NOMO-1 (cell line): Measurements from ENCODE around the gene HSPA1A.
A peak's percentile ranks its signal among the peaks of the same experiment; 100 is the strongest.
"Not testable (repeated sequence)": the region's sequence is repeated elsewhere in the genome, so short reads cannot be mapped to it uniquely, and the experiment has no call there.

Source experiments
- DNase-seq, 2 experiments: peaks; one replicate each; lab custom pipeline; 2025; ENCODE audit not compliant: unreplicated experiment in 2 of 2; lab: John Stamatoyannopoulos, UW

HSPA1A gene

GRCh38 chr6:31831350-31832215, 16.2 kb downstream of the HSPA1A start:
- DNase-seq = peak in 1 of 2 experiments; percentile 35

GRCh38 chr6:31834367-31835250, 19.3 kb downstream of the HSPA1A start:
- peak; percentile 80 to 86 for DNase-seq

GRCh38 chr6:31836047-31836473, 20.7 kb downstream of the HSPA1A start:
- no peak for DNase-seq

- DNase-seq = peak in 1 of 2 experiments; percentile 41
These were observed 21.4 kb downstream of the HSPA1A start for GRCh38 chr6:31836474-31837368.

DNA sequence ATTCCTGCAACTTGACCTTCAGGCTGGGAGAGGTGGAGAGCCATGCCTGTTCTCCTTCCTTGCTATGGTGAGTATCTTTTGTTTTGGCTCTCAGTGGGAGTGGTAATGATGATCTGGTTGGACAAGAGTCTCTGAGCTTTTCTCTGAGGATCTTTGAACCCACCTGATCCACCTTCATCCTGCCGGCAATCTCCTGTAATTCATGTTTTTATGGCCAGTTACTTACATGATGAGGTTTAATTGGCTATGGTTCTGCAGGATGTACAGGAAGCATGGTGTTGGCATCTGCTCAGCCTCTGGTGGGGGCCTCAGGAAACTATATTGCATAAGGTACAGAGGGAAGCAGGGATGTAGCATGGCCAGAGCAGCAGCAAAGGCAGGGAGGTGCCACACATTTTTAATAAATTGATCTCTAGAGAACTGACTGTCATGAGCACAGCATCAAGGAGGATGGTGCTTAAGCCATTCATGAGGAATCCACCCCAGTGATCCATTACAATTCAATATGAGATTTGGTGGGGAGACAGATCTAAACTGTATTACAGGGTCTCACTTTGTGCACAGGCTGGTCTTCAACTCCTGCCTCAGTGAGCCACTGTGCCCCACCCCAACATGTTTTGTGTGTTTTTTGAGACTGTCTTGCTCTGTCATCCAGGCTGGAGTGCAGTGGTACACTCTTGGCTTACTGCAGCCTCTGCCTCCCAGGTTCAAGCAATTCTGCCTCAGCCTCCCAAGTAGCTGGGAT, 22.2 kb downstream of the HSPA1A start:
- DNase-seq = no peak

DNA sequence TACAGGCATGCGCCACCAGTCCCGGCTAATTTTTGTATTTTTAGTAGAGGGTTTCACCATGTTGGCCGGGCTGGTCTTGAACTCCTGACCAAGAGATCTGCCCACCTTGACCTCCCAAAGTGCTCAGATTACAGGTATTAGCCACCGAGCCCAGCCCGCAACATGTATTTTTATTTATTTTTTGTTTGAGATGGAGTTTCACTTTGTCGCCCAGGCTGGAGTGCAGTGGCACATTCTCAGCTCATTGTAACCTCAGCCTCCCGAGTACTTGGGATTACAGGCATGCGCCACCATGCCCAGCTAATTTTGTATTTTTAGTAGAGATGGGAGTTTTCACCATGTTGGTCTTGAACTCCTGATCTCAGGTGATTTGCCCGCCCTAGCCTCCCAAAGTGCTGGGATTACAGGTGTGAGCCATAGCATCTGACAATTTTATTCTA, 22.8 kb downstream of the HSPA1A start:
- not testable (repeated sequence) for DNase-seq

GRCh38 chr6:31838968-31839367, 23.6 kb downstream of the HSPA1A start:
- no peak for DNase-seq

- DNase-seq = not testable (repeated sequence)
These were observed 24.4 kb downstream of the HSPA1A start for GRCh38 chr6:31839779-31840126.

- DNase-seq = no peak
These were observed 26.7 kb downstream of the HSPA1A start for GRCh38 chr6:31842053-31842452.

GRCh38 chr6:31844507-31844906, 29.2 kb downstream of the HSPA1A start:
- no peak for DNase-seq

DNA sequence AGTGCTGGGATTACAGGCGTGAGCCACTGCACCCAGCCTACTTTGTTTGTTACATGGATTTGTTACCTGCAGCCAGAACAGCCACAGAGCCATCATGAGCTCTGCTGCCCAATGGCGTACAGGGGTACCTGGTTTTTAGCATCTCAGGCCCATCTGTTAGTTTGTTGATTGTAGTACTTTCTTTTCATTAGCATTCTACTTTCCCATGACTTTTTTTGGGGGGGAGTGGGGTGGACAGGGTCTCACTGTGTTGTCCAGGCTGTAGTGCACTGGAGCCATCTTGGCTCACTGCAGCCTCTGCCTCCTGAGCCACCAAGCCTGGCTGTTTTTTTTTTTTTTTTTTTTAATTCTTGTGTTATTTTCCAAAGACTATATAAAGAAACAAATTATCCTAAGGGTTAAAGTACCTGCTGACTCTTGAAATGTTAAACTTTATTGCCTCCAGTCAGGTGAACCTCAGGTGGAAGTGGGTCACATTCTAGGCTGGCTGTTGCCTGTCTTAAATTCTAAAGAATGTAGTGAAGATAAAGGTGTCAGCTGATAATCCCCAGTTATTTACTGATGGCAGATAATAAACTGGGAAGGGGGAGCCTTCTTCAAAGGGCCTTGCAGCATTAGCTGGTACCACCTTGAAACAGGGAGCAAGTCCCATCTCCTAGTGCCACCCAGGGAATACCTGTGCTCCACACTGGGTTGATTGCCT, 32.1 kb downstream of the HSPA1A start:
- DNase-seq = no peak

DNA sequence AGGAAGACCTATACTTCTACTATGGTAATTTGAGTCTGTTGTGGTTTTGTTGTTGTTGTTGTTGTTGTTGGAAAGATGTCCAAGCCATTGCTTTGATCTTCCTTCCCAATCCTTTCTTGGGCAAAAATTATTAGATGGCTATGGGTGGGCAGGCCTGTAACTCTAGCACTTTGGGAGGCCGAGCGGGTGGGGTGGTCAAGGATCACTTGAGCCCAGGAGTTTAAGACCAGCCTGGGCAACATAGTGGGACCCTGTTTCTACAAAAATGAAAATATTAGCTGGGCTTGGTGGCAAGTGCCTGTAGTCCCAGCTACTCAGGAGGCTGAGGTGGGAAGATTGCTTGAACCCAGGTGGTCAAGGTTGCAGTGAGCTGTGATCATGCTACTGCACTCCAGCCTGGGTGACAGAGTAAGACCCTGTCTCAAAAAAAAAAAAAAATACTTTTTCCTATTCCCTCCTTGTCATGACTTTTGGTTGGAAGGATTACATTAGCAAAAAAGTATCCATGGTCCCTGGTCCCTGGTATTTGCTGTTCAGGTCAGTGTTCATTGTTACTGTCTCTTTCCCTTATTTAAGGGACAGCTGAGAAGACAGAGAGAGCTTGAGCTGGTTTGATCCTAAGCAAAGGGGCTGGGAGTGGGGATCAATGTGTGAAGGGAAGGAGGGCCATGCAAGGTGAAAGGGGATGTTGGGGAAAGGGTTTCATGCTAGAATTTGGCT, 35.6 kb downstream of the HSPA1A start:
- no peak for DNase-seq

DNA sequence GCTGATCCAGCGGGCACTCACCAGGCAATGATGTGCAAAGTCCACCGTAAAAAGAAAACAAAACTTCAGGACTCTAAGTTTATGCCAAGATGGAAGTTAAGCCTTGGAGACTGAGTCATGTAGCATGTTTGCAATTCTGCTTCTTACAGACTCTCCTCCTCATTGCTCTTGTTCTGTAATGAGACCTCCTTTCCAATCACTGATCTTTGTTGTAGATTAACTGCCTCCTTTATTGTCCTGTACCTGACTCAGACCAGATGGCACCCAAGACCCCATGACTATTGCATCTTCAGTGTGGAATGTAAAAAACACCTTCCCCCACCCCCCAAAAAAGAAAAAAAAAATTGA, 36.1 kb downstream of the HSPA1A start:
- DNase-seq = no peak

DNA sequence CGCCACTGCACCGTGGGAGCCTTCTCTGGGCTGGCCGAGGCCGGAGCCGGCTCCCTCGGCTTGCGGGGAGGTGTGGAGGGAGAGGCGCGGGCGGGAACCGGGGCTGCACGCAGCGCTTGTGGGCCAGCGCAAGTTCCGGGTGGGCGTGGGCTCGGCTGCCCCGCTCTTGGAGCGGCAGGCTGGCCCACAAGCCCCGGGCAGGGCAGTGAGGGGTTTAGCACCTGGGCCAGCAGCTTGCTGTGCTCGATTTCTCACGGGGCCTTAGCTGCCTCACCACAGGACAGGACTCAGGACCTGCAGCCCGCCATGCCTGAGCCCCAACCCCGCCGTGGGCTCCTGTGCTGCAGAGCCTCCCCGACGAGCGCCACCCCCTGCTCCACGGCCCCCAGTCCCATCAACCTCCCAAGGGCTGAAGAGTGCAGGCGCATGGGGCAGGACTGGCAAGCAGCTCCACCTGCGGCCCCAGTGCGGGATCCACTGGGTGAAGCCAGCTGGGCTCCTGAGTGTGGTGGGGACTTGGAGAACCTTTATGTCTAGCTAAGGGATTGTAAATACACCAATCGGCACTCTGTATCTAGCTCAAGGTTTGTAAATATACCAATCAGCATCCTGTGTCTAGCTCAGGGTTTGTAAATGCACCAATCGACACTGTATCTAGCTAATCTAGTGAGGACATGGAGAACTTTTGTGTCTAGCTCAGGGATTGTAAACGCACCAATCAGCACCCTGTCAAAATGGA, 36.8 kb downstream of the HSPA1A start:
- not testable (repeated sequence) for DNase-seq

DNA sequence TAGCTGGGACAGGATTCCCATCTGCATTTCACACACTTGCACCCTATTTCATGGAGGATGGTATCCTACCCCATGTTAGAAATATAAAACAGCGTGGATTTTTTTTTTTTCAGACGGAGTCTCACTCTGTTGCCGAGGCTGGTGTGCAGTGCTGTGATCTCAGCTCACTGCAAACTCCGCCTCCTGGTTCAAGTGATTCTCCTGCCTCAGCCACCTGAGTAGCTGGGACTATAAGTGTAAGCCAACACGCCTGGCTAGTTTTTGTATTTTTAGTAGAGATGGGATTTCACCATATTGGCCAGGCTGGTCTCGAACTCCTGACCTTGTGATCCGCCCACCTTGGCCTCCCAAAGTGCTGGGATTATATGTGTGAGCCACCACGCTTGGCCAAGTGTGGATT, 42.4 kb downstream of the HSPA1A start:
- not testable (repeated sequence) for DNase-seq

DNA sequence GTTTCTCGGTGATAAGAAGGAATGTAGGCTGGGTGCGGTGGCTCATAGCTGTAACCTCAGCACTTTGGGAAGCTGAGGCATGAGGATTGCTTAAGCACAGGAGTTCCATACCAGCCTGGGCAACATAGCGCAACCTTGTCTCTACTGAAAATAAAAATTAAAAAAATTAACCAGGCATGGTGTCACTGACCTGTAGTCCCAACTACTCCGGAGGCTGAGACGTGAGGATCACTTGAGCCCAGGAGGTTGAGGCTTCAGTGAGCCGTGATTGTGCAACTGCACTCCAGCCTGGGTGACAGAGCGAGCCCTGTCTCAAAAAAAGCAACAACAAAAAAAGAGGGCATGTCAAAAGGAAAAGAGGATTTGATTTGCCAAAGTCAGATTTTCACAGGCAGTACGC, 43.4 kb downstream of the HSPA1A start:
- DNase-seq = no peak

- no peak for DNase-seq
These were observed 44.6 kb downstream of the HSPA1A start for GRCh38 chr6:31859923-31860322.

DNA sequence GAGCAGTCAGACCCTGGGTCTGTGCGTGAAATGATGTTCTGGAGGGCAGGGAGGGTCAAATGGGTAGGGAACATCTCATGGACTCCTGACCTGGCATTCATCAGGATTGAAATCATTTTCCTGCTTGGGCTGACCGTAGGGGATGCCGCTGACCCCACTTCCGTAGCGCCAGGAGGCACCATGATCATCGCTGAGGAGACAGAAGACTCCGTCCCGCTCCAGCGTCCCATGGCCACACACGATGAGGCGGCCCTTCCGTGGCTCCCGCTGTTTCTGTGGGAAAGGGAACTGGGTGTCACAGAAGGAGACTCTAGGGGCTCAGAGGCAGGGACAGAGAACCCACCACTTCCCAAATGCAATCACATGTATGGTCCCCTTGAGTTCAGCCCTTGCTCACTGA, 45.0 kb downstream of the HSPA1A start:
- no peak for DNase-seq
